Lung (tissue), 12 donors: ENCODE results near the gene KCNC1. TPM values are rescaled to one million over a fixed set of nuclear protein-coding genes. Genes with fewer than 3 reads are reported as not detected.

ENCODE experiments used
- ATAC-seq: fragments of 200-7000 bp; cut with Tn5 transposase; one replicate; pipeline ENCODE4 v1.9.1; 2020; ENCODE audit warnings: moderate number of reproducible peaks; ENCODE audit not compliant: insufficient read depth, low FRiP score
- DNase-seq, 3 donors: peaks; one replicate each; pipeline ENCODE4 v3.0.0-alpha.2; 2013 to 2017
- H3K27ac ChIP-seq, 2 donors: one replicate each; pipeline ENCODE4 v1.5.1; 2013; ENCODE audit warnings: mild to moderate bottlenecking in 2 of 2, moderate library complexity in 2 of 2, control low read depth in 1 of 2, inconsistent platforms in 1 of 2, low read depth in 1 of 2, low read length in 1 of 2
- H3K27me3 ChIP-seq, 3 donors: one replicate each; pipeline ENCODE4 v1.5.1; 2013; ENCODE audit warnings: low read length in 2 of 3; ENCODE audit not compliant: control insufficient read depth in 3 of 3, insufficient read depth in 3 of 3
- H3K36me3 ChIP-seq, 4 donors: one replicate each; pipeline ENCODE4 v1.5.1; 2013; ENCODE audit warnings: low read length in 4 of 4, mild to moderate bottlenecking in 1 of 4, moderate library complexity in 1 of 4; ENCODE audit not compliant: control insufficient read depth in 4 of 4, insufficient read depth in 4 of 4
- H3K4me1 ChIP-seq, 5 donors: one replicate each; pipeline ENCODE4 v1.5.1; 2013; ENCODE audit warnings: low read length in 5 of 5, mild to moderate bottlenecking in 2 of 5, moderate library complexity in 1 of 5; ENCODE audit not compliant: control insufficient read depth in 5 of 5, insufficient read depth in 5 of 5
- H3K4me3 ChIP-seq: one replicate; pipeline ENCODE4 v1.5.1; 2013; ENCODE audit warnings: mild to moderate bottlenecking, control low read depth, moderate library complexity
- H3K9ac ChIP-seq, 2 donors: one replicate each; pipeline ENCODE4 v1.5.1; 2013; ENCODE audit warnings: low read length in 2 of 2, control low read depth in 1 of 2; ENCODE audit not compliant: insufficient read depth in 1 of 2
- H3K9me3 ChIP-seq, 4 donors: one replicate each; pipeline ENCODE4 v1.5.1; 2013; ENCODE audit warnings: low read length in 3 of 4, mild to moderate bottlenecking in 1 of 4, moderate library complexity in 1 of 4; ENCODE audit not compliant: control insufficient read depth in 4 of 4, insufficient read depth in 3 of 4
- WGBS, 2 donors: extraction: QIAGEN DNeasy Blood & Tissue Kit; methylation state at CpG; one replicate each; pipeline ENCODE4 v1.1.7; 2013; 5-methylcytosine and 5-hydroxymethylcytosine counted together
- polyA plus RNA-seq, 2 donors: library from polyadenylated mRNA; stranded (reverse); fragments of 200-250 nt; gene quantifications; one replicate each; pipeline ENCODE4 v1.2.1, GENCODE V29; 2013
- total RNA-seq, 2 donors: library from RNA; depleted of rRNA in 1 of 2; stranded (reverse); fragments of >200 nt in 1 of 2; gene quantifications; one replicate each; pipeline ENCODE4 v1.2.1, GENCODE V29; 2014 to 2021
- TF ChIP-seq, protein P1 (sequence below): IDR thresholded peaks from 2 replicates; pipeline ENCODE4 v1.5.1; 2012; ENCODE audit warnings: mild to moderate bottlenecking; ENCODE audit errors: control extremely low read depth, extremely low read depth
- donor health status: control.
- donor health status: control.
- donor health status: Bipolar disorder and iron deficiency.
- donor health status: healthy.
- donor health status: DM: yes; HTN: yes; CAD: no.

KCNC1 gene
- total and polyA plus RNA-seq, 4 donors: 0.01 TPM; not detected in 3

DNA sequence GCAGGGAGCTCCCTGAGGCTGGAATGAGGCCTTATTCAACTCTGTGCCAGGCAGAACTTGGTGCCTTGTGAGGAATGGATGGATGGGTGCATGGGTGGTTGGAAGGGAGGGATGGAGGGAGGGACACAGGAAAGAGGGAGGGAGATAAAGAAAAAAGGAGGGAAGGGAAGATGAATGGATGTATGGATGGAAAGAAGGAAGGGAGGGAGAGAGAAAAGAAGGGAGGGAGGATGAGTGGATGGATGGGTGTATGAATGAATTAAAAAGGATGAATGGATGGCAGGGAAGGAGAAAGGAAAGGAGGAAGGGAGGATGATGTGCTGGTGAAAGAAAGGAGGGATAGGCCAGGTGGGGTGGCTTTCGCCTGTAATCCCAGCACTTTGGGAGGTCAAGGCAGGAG, 34.6 kb downstream of the KCNC1 start:
- peaks cover 0 to 4% (median 0%) of the 10 kb centered on the region in 5 donors for H3K4me1 ChIP-seq
- no peaks in the 10 kb centered on the region for H3K9me3 ChIP-seq
- ATAC-seq (no peak), DNase-seq (no peak)
- 98 to 100% methylated on average over 1 of the region's 1 CpG for WGBS, 2 donors
- H3K9ac ChIP-seq: no peak overlapping the region
- no peaks in the 10 kb centered on the region for H3K36me3 ChIP-seq
- no peak overlapping the region for H3K4me3 ChIP-seq
- no peak overlapping the region for H3K27ac ChIP-seq
- TF ChIP-seq, protein P1, sequence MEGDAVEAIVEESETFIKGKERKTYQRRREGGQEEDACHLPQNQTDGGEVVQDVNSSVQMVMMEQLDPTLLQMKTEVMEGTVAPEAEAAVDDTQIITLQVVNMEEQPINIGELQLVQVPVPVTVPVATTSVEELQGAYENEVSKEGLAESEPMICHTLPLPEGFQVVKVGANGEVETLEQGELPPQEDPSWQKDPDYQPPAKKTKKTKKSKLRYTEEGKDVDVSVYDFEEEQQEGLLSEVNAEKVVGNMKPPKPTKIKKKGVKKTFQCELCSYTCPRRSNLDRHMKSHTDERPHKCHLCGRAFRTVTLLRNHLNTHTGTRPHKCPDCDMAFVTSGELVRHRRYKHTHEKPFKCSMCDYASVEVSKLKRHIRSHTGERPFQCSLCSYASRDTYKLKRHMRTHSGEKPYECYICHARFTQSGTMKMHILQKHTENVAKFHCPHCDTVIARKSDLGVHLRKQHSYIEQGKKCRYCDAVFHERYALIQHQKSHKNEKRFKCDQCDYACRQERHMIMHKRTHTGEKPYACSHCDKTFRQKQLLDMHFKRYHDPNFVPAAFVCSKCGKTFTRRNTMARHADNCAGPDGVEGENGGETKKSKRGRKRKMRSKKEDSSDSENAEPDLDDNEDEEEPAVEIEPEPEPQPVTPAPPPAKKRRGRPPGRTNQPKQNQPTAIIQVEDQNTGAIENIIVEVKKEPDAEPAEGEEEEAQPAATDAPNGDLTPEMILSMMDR: no peak
- no peaks in the 10 kb centered on the region for H3K27me3 ChIP-seq

DNA sequence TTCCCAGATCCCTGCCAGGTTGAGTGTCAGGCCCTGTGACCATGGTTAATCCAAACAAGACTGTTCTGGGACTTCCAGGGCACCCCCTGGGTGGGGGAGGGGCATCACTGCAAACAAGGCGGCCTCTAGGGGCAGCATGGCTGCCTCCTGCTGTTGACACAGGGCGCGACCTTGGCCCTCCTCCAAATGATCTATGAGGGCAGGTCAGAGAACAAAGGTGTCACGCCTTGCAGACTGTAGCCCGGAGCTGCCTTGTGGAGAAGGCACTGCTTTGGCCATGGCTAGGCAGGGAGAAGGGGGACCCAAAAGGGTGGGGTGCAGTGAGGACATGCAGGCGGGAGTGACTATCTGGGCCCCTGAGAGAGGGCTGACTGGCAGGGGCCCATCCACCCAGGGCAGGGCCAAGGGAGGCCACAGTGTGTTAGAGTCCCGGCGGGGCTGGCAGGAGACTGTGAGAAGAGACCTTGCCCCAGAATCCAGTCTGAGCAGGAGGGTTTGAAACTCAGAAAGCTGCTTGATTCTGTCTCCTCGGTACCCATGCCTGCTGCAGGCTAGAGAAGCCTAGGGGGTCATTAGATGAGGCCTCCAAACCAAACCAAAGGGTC, 35.6 kb downstream of the KCNC1 start:
- H3K4me1 ChIP-seq: peaks cover 0 to 4% (median 0%) of the 10 kb centered on the region in 5 donors
- no peak for ATAC-seq
- no peaks in the 10 kb centered on the region for H3K27me3 ChIP-seq
- no peak overlapping the region for H3K27ac ChIP-seq
- DNase-seq: no peak
- H3K4me3 ChIP-seq: no peak overlapping the region
- no peak overlapping the region for H3K9ac ChIP-seq
- 70 to 84% methylated on average over 9 of the region's 9 CpGs for WGBS, 2 donors
- H3K36me3 ChIP-seq: no peaks in the 10 kb centered on the region
- TF ChIP-seq, protein P1: no peak
- no peaks in the 10 kb centered on the region for H3K9me3 ChIP-seq

DNA sequence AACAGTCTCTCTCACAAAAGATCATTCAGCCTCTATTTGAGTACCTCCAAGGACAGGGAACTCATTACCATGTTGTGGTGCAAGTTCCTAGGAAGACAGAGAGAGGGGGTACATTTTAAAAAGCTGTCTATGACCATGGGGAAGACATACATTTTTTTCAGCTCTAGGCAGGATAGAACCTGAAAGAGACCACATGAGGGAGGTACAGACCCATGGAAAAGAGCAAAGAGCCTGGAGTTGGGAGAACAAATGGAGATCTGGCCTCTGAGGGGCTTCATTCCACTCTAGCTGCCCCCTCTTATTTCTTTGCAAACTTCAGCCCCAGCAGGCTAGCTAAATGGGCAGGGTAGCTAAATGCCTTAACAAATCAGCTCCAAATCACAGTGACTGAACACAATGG, 36.3 kb downstream of the KCNC1 start:
- H3K27me3 ChIP-seq: no peaks in the 10 kb centered on the region
- peaks cover 0 to 4% (median 0%) of the 10 kb centered on the region in 5 donors for H3K4me1 ChIP-seq
- H3K4me3 ChIP-seq: no peak overlapping the region
- H3K9me3 ChIP-seq: no peaks in the 10 kb centered on the region
- TF ChIP-seq, protein P1: no peak
- ATAC-seq (no peak), DNase-seq (no peak)
- no peaks in the 10 kb centered on the region for H3K36me3 ChIP-seq
- H3K27ac ChIP-seq: no peak overlapping the region
- no peak overlapping the region for H3K9ac ChIP-seq

DNA sequence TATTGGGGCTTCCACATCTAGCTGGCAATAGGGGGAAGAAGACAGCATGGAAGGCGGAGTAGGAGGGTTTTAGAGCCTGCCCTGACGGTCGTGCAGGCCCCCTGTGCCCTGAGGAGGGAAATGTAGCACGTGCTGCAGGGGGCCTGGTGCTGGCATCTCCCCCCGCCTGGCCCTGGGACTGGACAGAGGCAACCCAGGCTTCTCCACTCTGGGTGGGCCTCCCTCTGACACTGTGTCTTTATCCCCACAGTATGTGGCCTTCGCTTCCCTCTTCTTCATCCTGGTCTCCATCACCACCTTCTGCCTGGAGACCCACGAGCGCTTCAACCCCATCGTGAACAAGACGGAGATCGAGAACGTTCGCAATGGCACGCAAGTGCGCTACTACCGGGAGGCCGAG, 36.8 kb downstream of the KCNC1 start:
- Histone ChIP-seq H3K4me1 (peaks cover 0 to 4% (median 0%) of the 10 kb centered on the region in 5 donors), H3K27me3 (no peaks in the 10 kb centered on the region), H3K9me3 (no peaks in the 10 kb centered on the region), H3K4me3 (no peak overlapping the region), H3K9ac (no peak overlapping the region), H3K27ac (no peak overlapping the region), H3K36me3 (no peaks in the 10 kb centered on the region)
- DNase-seq (no peak), ATAC-seq (no peak)
- WGBS, 2 donors: 93 to 95% methylated on average over 17 of the region's 17 CpGs
- TF ChIP-seq, protein P1: no peak
